IMR-90 (cell line): ENCODE data around the gene ZYX. TPM values are rescaled to one million over a fixed set of nuclear protein-coding genes. Genes with fewer than 3 reads are reported as not detected.

ENCODE experiments used
- ATAC-seq: fragments of 200-7000 bp; cut with Tn5 transposase; 2 replicates; pipeline ENCODE4 v1.9.1; 2020; ENCODE audit warnings: low read depth, mild to moderate bottlenecking, moderate library complexity
- BruUV-seq: library from RNA; stranded (reverse); fragments of 400-500 nt; replicated peaks from 2 replicates; lab custom pipeline; 2021; lab: Mats Ljungman, UMichigan
- CTCF ChIA-PET: fragments of 300-600 bp; formaldehyde crosslinking; extraction: SDS; loops from one replicate; lab custom pipeline; 2021; ENCODE audit warnings: antibody characterized with exemption; lab: Yijun Ruan, JAX
- POLR2A ChIA-PET: fragments of 300-600 bp; sonication (Branson Sonifier 250); formaldehyde crosslinking; loops from one replicate; lab custom pipeline; 2022; ENCODE audit warnings: antibody characterized with exemption; ENCODE audit not compliant: unreplicated experiment; lab: Charles Lee
- DNase-seq: peaks from one replicate; pipeline ENCODE4 v3.0.0; 2013
- H2AFZ ChIP-seq: replicated peaks from 2 replicates; pipeline ENCODE3; 2013; ENCODE audit warnings: low read length, mild to moderate bottlenecking; ENCODE audit not compliant: poor library complexity
- H2AK5ac ChIP-seq: 2 replicates; pipeline ENCODE4 v1.6.1; 2013; ENCODE audit warnings: low read depth, low read length, inconsistent platforms
- H2AK9ac ChIP-seq: replicated peaks from 2 replicates; pipeline ENCODE3; 2013; ENCODE audit warnings: mild to moderate bottlenecking, low read depth, low read length, moderate library complexity; ENCODE audit not compliant: poor library complexity
- H2BK120ac ChIP-seq: 2 replicates; pipeline ENCODE4 v1.6.1; 2013; ENCODE audit warnings: low read depth, low read length, inconsistent platforms
- H2BK15ac ChIP-seq: 3 replicates; pipeline ENCODE4 v1.6.1; 2013; ENCODE audit warnings: low read depth, low read length, inconsistent platforms
- H2BK20ac ChIP-seq: 2 replicates; pipeline ENCODE4 v1.6.1; 2013; ENCODE audit warnings: low read depth, mild to moderate bottlenecking, inconsistent platforms, low read length, moderate library complexity
- H2BK5ac ChIP-seq: 2 replicates; pipeline ENCODE4 v1.6.1; 2013; ENCODE audit warnings: mild to moderate bottlenecking, low read depth, low read length, inconsistent platforms; ENCODE audit not compliant: poor library complexity, severe bottlenecking
- H3K14ac ChIP-seq: replicated peaks from 2 replicates; pipeline ENCODE4 v1.6.1; 2013; ENCODE audit warnings: low read depth, low read length, inconsistent platforms
- H3K18ac ChIP-seq: 2 replicates; pipeline ENCODE4 v1.6.1; 2013; ENCODE audit warnings: low read depth, low read length, control low read depth
- H3K23ac ChIP-seq: 2 replicates; pipeline ENCODE4 v1.6.1; 2013; ENCODE audit warnings: low read depth, low read length, inconsistent platforms
- H3K27ac ChIP-seq: 2 replicates; pipeline ENCODE4 v1.5.1; 2013; ENCODE audit warnings: mild to moderate bottlenecking, control low read depth, low read length; ENCODE audit not compliant: insufficient read depth
- H3K27me3 ChIP-seq: 2 replicates; pipeline ENCODE4 v1.6.1; 2013; ENCODE audit warnings: low read length; ENCODE audit not compliant: control insufficient read depth, insufficient read depth
- H3K36me3 ChIP-seq: 2 replicates; pipeline ENCODE4 v1.6.1; 2013; ENCODE audit warnings: low read length, mixed read lengths; ENCODE audit not compliant: control insufficient read depth, insufficient read depth
- H3K4ac ChIP-seq: 2 replicates; pipeline ENCODE4 v1.6.1; 2013; ENCODE audit warnings: low read depth, low read length, inconsistent platforms
- H3K4me1 ChIP-seq: 2 replicates; pipeline ENCODE4 v1.6.1; 2013; ENCODE audit warnings: low read length, mixed read lengths; ENCODE audit not compliant: control insufficient read depth, insufficient read depth
- H3K4me2 ChIP-seq: 2 replicates; pipeline ENCODE4 v1.6.1; 2013; ENCODE audit warnings: low read depth, mild to moderate bottlenecking, control low read depth, low read length, moderate library complexity
- H3K4me3 ChIP-seq: 2 replicates; pipeline ENCODE4 v1.5.1; 2013; ENCODE audit warnings: low read depth, mild to moderate bottlenecking, control low read depth, low read length, moderate library complexity; ENCODE audit not compliant: insufficient read depth
- H3K56ac ChIP-seq: 2 replicates; pipeline ENCODE4 v1.6.1; 2013; ENCODE audit warnings: low read length, inconsistent platforms; ENCODE audit not compliant: insufficient read depth; ENCODE audit errors: extremely low read depth
- H3K79me1 ChIP-seq, 2 experiments: 2 replicates each; pipeline ENCODE4 v1.6.1; 2013; ENCODE audit warnings: low read length in 2 of 2, inconsistent platforms in 1 of 2, low read depth in 1 of 2
- H3K9ac ChIP-seq: 2 replicates; pipeline ENCODE4 v1.6.1; 2013; ENCODE audit warnings: low read depth, low read length, control low read depth
- H3K9me1 ChIP-seq: 2 replicates; pipeline ENCODE4 v1.6.1; 2013; ENCODE audit warnings: low read length, inconsistent platforms; ENCODE audit not compliant: insufficient read depth
- H3K9me3 ChIP-seq: 2 replicates; pipeline ENCODE4 v1.6.1; 2013; ENCODE audit warnings: low read length; ENCODE audit not compliant: control insufficient read depth, insufficient read depth
- H4K20me1 ChIP-seq: 2 replicates; pipeline ENCODE4 v1.6.1; 2013; ENCODE audit warnings: low read length, inconsistent platforms; ENCODE audit not compliant: insufficient read depth
- H4K5ac ChIP-seq: 2 replicates; pipeline ENCODE4 v1.6.1; 2013; ENCODE audit warnings: mild to moderate bottlenecking, low read depth, low read length, control low read depth
- H4K8ac ChIP-seq, 2 experiments: 2 replicates each; pipeline ENCODE4 v1.6.1; 2013; ENCODE audit warnings: low read depth in 2 of 2, low read length in 2 of 2, control low read depth in 1 of 2, inconsistent platforms in 1 of 2
- H4K91ac ChIP-seq: 2 replicates; pipeline ENCODE4 v1.6.1; 2013; ENCODE audit warnings: low read depth, low read length, inconsistent platforms; ENCODE audit not compliant: insufficient read depth
- BHLHE40 ChIP-seq: fragments of 150-350 bp; IDR thresholded peaks from 2 replicates; pipeline ENCODE4 v1.6.1; 2016; ENCODE audit warnings: mild to moderate bottlenecking, low read depth, low read length
- CEBPB ChIP-seq: IDR thresholded peaks from 2 replicates; pipeline ENCODE4 v1.6.1; 2012; ENCODE audit warnings: low read depth, low read length, improper control_type of control experiment
- CHD1 ChIP-seq: IDR thresholded peaks from 2 replicates; pipeline ENCODE4 v1.6.1; 2012; ENCODE audit warnings: low read depth, low read length, improper control_type of control experiment
- FOS ChIP-seq: fragments of 150-350 bp; IDR thresholded peaks from 2 replicates; pipeline ENCODE4 v1.6.1; 2016; ENCODE audit warnings: low read depth, low read length
- MAFK ChIP-seq: IDR thresholded peaks from 2 replicates; pipeline ENCODE4 v1.6.1; 2012; ENCODE audit warnings: low read depth, low read length, improper control_type of control experiment
- MAZ ChIP-seq: IDR thresholded peaks from 2 replicates; pipeline ENCODE4 v1.6.1; 2012; ENCODE audit warnings: low read depth, mild to moderate bottlenecking, low read length, improper control_type of control experiment, moderate library complexity, borderline replicate concordance
- MXI1 ChIP-seq: IDR thresholded peaks from 2 replicates; pipeline ENCODE4 v1.6.1; 2012; ENCODE audit warnings: low read depth, mild to moderate bottlenecking, low read length, moderate library complexity, borderline replicate concordance
- NFE2L2 ChIP-seq: fragments of 150-350 bp; IDR thresholded peaks from 2 replicates; pipeline ENCODE4 v1.6.1; 2016; ENCODE audit warnings: low read depth, mild to moderate bottlenecking, low read length
- POLR2A ChIP-seq: IDR thresholded peaks from 2 replicates; pipeline ENCODE4 v1.6.1; 2012; ENCODE audit warnings: mild to moderate bottlenecking, low read depth, low read length
- RAD21 ChIP-seq: IDR thresholded peaks from 2 replicates; pipeline ENCODE4 v1.6.1; 2012; ENCODE audit warnings: low read length, improper control_type of control experiment
- RCOR1 ChIP-seq: IDR thresholded peaks from 2 replicates; pipeline ENCODE4 v1.6.1; 2012; ENCODE audit warnings: mild to moderate bottlenecking, low read length, improper control_type of control experiment; ENCODE audit not compliant: insufficient replicate concordance
- RFX5 ChIP-seq: IDR thresholded peaks from 2 replicates; pipeline ENCODE4 v1.8.0; 2012; ENCODE audit warnings: low read depth, mild to moderate bottlenecking, low read length, moderate library complexity
- SMC3 ChIP-seq: fragments of 150-350 bp; IDR thresholded peaks from 2 replicates; pipeline ENCODE4 v1.6.1; 2016; ENCODE audit warnings: low read depth, mild to moderate bottlenecking, antibody characterized with exemption, low read length, moderate library complexity
- WGBS, 2 experiments: methylation state at CpG; one replicate each; pipeline versions ENCODE4 v1.1.5 to v1.1.7; 2013; ENCODE audit warnings: missing lambda C conversion rate in 2 of 2; ENCODE audit not compliant: insufficient read length in 1 of 2; ENCODE audit errors: extremely low coverage in 2 of 2; 5-methylcytosine and 5-hydroxymethylcytosine counted together
- dilution Hi-C: fragments of 300-500 bp; cut with HindIII; formaldehyde crosslinking; loops from one replicate; pipeline ENCODE4 v1.14.3; 2018; ENCODE audit warnings: low sequenced_read_pairs; ENCODE audit not compliant: unreplicated experiment
- in situ Hi-C: fragments of 300-500 bp; cut with MboI; formaldehyde crosslinking; loops from 3 replicates; pipeline ENCODE4 v1.14.3; 2019; ENCODE audit warnings: low sequenced_read_pairs, inconsistent platforms, mixed read lengths
- intact Hi-C: fragments of 100-400 bp; cut with micrococcal nuclease; formaldehyde crosslinking; loops from 2 replicates; pipeline ENCODE4 v1.10.0; 2022
- polyA plus RNA-seq, 3 experiments: library from polyadenylated mRNA; depleted of rRNA; stranded (reverse); fragments of >200 nt; gene quantifications; 2 replicates each; pipeline ENCODE4 v1.2.3, GENCODE V29; 2012; ENCODE audit warnings: low replicate concordance in 1 of 3
- total RNA-seq: library from RNA; depleted of rRNA; stranded (reverse); fragments of >200 nt; gene quantifications from 2 replicates; pipeline ENCODE4 v1.2.3, GENCODE V29; 2012
- TF ChIP-seq, protein P1 (sequence below): conservative IDR thresholded peaks from 2 replicates; pipeline ENCODE4 v1.5.1; 2012; ENCODE audit warnings: mild to moderate bottlenecking, low read depth, low read length, improper control_type of control experiment
- TF ChIP-seq, protein P2 (sequence below): fragments of 150-350 bp; IDR thresholded peaks from 2 replicates; pipeline ENCODE4 v1.6.1; 2016; ENCODE audit warnings: low read depth, mild to moderate bottlenecking, low read length, moderate library complexity, borderline replicate concordance
- TF ChIP-seq, protein P3 (sequence below): fragments of 150-350 bp; IDR thresholded peaks from 2 replicates; pipeline ENCODE4 v1.6.1; 2017; ENCODE audit warnings: mild to moderate bottlenecking, antibody characterized with exemption, low read length, low read depth

ZYX gene
- total and polyA plus RNA-seq, 2 of the 4 experiments (the other 2 are of a cell fraction) = 22.6 to 334 TPM

DNA sequence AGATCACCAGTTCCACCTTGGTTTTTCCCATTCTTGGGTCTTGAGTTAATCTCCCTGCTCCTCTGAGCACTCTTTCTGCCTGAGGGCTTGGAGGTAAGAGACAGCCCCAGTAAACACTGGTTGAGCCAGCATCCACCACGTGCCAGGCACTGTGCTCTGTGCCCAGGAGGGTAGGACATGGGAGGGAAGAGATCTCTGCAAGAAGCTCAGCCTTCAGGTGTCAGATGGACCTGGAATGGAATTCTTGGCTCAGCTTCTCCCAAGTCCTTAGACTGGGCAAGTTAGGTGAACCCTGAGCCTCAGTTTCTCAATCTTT is 2.5 kb downstream of the ZYX start:
- ATAC-seq (no peak), DNase-seq (no peak)
- H4K91ac ChIP-seq = no peak overlapping the region
- peak overlapping the region; percentile 68 for H3K4me3 ChIP-seq
- no peak overlapping the region for H2BK15ac ChIP-seq
- H3K27me3 ChIP-seq = no peaks in the 10 kb centered on the region
- POLR2A ChIA-PET = interaction anchor here (1.2 kb wide), 1 partner anchor 14 kb away, joined by 4 read pairs; no protein-coding TSS in a partner anchor
- peaks cover 33% of the 10 kb centered on the region for H3K4me1 ChIP-seq
- no TSS peak for BruUV-seq
- no peak overlapping the region for H4K5ac ChIP-seq
- H4K8ac ChIP-seq = no peak overlapping the region
- H3K4me2 ChIP-seq = peak overlapping the region; percentile 93
- H2AFZ ChIP-seq = no peak overlapping the region
- in situ Hi-C loops (no loop called here), dilution Hi-C loops (no loop called here), intact Hi-C loops (loop anchor here (5.0 kb wide), 2 partner anchors 141 to 821 kb away; no protein-coding TSS in a partner anchor)
- no peak overlapping the region for H2AK5ac ChIP-seq
- peak overlapping the region; percentile 38; the same call in 1 of the 2 replicates for H3K56ac ChIP-seq
- TF ChIP-seq POLR2A (no peak), RCOR1 (no peak), CEBPB (no peak), RFX5 (no peak), FOS (no peak), RAD21 (no peak), CHD1 (no peak), MAFK (no peak), MXI1 (no peak), BHLHE40 (no peak), MAZ (no peak), SMC3 (no peak), NFE2L2 (no peak)
- TF ChIP-seq, protein P1, sequence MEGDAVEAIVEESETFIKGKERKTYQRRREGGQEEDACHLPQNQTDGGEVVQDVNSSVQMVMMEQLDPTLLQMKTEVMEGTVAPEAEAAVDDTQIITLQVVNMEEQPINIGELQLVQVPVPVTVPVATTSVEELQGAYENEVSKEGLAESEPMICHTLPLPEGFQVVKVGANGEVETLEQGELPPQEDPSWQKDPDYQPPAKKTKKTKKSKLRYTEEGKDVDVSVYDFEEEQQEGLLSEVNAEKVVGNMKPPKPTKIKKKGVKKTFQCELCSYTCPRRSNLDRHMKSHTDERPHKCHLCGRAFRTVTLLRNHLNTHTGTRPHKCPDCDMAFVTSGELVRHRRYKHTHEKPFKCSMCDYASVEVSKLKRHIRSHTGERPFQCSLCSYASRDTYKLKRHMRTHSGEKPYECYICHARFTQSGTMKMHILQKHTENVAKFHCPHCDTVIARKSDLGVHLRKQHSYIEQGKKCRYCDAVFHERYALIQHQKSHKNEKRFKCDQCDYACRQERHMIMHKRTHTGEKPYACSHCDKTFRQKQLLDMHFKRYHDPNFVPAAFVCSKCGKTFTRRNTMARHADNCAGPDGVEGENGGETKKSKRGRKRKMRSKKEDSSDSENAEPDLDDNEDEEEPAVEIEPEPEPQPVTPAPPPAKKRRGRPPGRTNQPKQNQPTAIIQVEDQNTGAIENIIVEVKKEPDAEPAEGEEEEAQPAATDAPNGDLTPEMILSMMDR = no peak
- TF ChIP-seq, protein P2, sequence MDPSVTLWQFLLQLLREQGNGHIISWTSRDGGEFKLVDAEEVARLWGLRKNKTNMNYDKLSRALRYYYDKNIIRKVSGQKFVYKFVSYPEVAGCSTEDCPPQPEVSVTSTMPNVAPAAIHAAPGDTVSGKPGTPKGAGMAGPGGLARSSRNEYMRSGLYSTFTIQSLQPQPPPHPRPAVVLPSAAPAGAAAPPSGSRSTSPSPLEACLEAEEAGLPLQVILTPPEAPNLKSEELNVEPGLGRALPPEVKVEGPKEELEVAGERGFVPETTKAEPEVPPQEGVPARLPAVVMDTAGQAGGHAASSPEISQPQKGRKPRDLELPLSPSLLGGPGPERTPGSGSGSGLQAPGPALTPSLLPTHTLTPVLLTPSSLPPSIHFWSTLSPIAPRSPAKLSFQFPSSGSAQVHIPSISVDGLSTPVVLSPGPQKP = no peak
- TF ChIP-seq, protein P3, sequence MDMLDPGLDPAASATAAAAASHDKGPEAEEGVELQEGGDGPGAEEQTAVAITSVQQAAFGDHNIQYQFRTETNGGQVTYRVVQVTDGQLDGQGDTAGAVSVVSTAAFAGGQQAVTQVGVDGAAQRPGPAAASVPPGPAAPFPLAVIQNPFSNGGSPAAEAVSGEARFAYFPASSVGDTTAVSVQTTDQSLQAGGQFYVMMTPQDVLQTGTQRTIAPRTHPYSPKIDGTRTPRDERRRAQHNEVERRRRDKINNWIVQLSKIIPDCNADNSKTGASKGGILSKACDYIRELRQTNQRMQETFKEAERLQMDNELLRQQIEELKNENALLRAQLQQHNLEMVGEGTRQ = no peak
- H3K9me3 ChIP-seq = no peaks in the 10 kb centered on the region
- H4K20me1 ChIP-seq = peaks cover 68% of the 10 kb centered on the region
- peak overlapping the region; percentile 88 for H3K14ac ChIP-seq
- peaks cover 16 to 63% of the 10 kb centered on the region in 2 experiments for H3K79me1 ChIP-seq
- H2BK20ac ChIP-seq = no peak overlapping the region
- peaks cover 59% of the 10 kb centered on the region for H3K36me3 ChIP-seq
- CTCF ChIA-PET = interaction anchor here (0.7 kb wide), 1 partner anchor 18 kb away, joined by 3 read pairs; no protein-coding TSS in a partner anchor
- no peak overlapping the region for H2BK120ac ChIP-seq
- H3K23ac ChIP-seq = peak overlapping the region; percentile 96
- no peak overlapping the region for H3K18ac ChIP-seq
- H3K9me1 ChIP-seq = peaks cover 28% of the 10 kb centered on the region
- H2BK5ac ChIP-seq = no peak overlapping the region
- H2AK9ac ChIP-seq = no peak overlapping the region
- peak overlapping the region; percentile 97 for H3K9ac ChIP-seq
- H3K27ac ChIP-seq = peak overlapping the region; percentile 100
- WGBS, 2 experiments = no CpG with 5 or more reads among the region's 1 CpG
- H3K4ac ChIP-seq = peak overlapping the region; percentile 54
